ENCODE data around the gene CBLN3.

Gene CBLN3

DNA sequence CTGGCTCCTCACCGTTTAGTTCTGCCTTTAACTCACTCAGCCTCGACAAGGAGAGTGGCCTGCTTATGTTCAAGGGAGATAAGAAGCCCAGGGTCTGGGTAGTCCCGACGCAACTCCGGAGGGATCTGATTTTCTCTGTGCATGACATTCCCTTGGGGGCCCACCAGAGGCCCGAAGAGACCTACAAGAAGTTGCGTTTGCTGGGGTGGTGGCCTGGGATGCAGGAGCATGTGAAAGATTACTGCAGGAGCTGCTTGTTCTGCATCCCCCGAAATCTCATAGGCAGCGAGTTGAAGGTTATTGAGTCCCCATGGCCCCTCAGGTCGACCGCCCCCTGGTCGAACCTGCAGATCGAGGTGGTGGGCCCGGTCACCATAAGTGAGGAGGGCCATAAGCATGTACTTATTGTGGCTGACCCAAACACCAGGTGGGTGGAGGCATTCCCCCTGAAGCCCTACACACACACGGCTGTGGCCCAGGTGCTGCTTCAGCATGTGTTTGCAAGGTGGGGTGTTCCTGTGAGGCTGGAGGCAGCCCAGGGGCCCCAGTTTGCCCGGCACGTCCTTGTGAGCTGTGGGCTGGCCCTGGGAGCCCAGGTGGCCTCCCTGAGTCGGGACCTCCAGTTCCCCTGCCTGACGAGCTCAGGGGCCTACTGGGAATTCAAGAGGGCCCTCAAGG, 13.1 kb downstream of the CBLN3 start:
- TF ChIP-seq CEBPB (IDR thresholded peaks at IDR 0.05) (no peak), EP300 (IDR thresholded peaks at IDR 0.05; ENCODE audit: borderline replicate concordance) (no peak), ZBTB7A (IDR thresholded peaks at IDR 0.05; ENCODE audit: low read depth) (no peak), TCF12 (IDR thresholded peaks at IDR 0.05; ENCODE audit: low read depth) (no peak), YY1 (IDR thresholded peaks at IDR 0.05; ENCODE audit: low read depth) (no peak), TAF1 (IDR thresholded peaks at IDR 0.05; ENCODE audit: low read depth) (no peak), NFIC (IDR thresholded peaks at IDR 0.05) (no peak), TEAD4 (IDR thresholded peaks at IDR 0.05) (no peak), FOXM1 (IDR thresholded peaks at IDR 0.05; ENCODE audit: borderline replicate concordance, low read depth) (no peak), EGR1 (IDR thresholded peaks at IDR 0.05) (no peak)
- TF ChIP-seq, protein P1, sequence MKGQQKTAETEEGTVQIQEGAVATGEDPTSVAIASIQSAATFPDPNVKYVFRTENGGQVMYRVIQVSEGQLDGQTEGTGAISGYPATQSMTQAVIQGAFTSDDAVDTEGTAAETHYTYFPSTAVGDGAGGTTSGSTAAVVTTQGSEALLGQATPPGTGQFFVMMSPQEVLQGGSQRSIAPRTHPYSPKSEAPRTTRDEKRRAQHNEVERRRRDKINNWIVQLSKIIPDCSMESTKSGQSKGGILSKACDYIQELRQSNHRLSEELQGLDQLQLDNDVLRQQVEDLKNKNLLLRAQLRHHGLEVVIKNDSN (IDR thresholded peaks at IDR 0.05): no peak
- TF ChIP-seq, protein P2, sequence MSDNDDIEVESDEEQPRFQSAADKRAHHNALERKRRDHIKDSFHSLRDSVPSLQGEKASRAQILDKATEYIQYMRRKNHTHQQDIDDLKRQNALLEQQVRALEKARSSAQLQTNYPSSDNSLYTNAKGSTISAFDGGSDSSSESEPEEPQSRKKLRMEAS (IDR thresholded peaks at IDR 0.05): no peak
- TF ChIP-seq, protein P3, sequence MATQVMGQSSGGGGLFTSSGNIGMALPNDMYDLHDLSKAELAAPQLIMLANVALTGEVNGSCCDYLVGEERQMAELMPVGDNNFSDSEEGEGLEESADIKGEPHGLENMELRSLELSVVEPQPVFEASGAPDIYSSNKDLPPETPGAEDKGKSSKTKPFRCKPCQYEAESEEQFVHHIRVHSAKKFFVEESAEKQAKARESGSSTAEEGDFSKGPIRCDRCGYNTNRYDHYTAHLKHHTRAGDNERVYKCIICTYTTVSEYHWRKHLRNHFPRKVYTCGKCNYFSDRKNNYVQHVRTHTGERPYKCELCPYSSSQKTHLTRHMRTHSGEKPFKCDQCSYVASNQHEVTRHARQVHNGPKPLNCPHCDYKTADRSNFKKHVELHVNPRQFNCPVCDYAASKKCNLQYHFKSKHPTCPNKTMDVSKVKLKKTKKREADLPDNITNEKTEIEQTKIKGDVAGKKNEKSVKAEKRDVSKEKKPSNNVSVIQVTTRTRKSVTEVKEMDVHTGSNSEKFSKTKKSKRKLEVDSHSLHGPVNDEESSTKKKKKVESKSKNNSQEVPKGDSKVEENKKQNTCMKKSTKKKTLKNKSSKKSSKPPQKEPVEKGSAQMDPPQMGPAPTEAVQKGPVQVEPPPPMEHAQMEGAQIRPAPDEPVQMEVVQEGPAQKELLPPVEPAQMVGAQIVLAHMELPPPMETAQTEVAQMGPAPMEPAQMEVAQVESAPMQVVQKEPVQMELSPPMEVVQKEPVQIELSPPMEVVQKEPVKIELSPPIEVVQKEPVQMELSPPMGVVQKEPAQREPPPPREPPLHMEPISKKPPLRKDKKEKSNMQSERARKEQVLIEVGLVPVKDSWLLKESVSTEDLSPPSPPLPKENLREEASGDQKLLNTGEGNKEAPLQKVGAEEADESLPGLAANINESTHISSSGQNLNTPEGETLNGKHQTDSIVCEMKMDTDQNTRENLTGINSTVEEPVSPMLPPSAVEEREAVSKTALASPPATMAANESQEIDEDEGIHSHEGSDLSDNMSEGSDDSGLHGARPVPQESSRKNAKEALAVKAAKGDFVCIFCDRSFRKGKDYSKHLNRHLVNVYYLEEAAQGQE (IDR thresholded peaks at IDR 0.05; ENCODE audit: low read depth): no peak

DNA sequence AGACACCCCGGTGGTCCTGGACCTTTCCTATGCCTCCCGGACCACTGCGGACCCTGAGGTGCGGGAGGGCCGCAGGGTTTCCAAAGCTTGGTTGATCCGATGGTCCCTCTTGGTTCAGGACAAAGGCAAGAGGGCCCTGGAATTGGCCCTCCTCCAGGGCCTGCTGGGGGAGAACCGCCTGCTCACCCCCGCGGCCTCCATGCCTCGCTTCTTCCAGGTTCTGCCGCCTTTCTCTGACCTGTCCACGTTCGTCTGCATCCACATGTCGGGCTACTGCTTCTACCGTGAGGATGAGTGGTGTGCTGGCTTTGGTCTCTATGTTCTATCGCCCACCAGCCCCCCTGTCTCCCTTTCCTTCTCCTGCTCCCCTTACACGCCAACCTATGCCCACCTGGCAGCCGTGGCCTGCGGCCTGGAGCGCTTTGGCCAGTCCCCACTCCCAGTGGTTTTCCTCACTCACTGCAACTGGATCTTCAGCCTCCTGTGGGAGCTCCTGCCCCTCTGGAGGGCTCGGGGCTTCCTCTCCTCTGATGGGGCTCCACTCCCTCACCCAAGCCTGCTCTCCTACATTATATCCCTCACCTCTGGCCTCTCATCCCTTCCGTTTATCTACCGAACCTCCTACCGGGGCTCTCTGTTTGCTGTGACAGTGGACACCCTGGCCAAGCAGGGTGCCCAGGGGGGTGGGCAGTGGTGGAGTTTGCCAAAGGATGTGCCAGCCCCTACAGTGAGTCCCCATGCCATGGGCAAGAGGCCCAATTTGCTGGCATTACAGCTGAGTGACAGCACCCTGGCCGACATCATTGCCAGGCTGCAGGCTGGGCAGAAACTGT, 13.8 kb downstream of the CBLN3 start:
- TF ChIP-seq CREB1 (IDR thresholded peaks at IDR 0.05; ENCODE audit: low read depth): no peak

DNA sequence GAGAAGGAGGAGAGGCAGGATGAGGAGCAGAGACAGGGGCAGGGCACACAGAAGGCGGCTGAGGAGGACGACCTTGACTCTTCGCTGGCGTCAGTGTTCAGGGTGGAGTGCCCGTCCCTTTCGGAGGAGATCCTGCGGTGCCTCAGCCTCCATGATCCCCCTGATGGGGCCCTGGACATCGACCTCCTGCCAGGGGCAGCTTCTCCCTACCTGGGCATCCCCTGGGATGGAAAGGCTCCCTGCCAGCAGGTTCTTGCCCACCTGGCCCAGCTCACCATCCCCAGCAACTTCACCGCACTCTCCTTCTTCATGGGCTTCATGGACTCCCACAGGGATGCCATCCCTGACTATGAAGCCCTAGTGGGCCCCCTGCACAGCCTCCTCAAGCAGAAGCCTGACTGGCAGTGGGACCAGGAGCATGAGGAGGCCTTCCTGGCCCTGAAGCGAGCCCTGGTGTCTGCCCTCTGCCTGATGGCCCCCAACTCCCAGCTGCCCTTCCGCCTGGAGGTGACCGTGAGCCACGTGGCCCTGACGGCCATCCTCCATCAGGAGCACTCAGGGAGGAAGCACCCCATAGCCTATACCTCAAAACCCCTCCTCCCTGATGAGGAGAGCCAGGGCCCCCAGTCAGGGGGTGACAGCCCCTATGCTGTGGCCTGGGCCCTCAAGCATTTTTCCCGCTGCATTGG, 14.6 kb downstream of the CBLN3 start:
- TF ChIP-seq, protein P2 (IDR thresholded peaks at IDR 0.05): no peak
- no peak for TF ChIP-seq CREB1 (IDR thresholded peaks at IDR 0.05; ENCODE audit: low read depth)
- TF ChIP-seq TAF1 (IDR thresholded peaks at IDR 0.05; ENCODE audit: low read depth): no peak
- TF ChIP-seq TCF12 (IDR thresholded peaks at IDR 0.05; ENCODE audit: low read depth): no peak
- no peak for TF ChIP-seq TEAD4 (IDR thresholded peaks at IDR 0.05)
- TF ChIP-seq RAD21 (IDR thresholded peaks at IDR 0.05; ENCODE audit: low read depth): no peak
- TF ChIP-seq, protein P3 (IDR thresholded peaks at IDR 0.05; ENCODE audit: low read depth): no peak

DNA sequence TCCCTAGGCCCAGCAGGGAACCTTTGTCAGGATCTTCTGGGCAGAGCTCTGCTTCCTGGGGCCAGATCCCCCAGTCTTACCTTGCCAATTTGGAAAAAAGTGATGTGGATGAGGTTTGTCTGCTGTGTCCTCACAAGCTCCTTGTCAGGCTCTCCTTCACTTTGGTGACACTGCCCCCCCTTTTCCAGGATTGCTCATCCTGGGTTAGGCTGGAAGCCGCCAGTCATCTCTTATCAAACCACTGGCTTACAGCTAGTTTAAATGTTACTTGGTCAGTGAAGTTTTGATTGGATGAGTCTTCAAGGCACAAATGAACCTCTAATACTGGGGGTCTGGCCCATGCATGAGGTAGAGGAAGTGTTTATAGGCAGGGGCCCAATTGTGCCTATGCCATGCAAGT, 15.4 kb downstream of the CBLN3 start:
- TF ChIP-seq TAF1 (IDR thresholded peaks at IDR 0.05; ENCODE audit: low read depth) (no peak), TEAD4 (IDR thresholded peaks at IDR 0.05) (no peak), EGR1 (IDR thresholded peaks at IDR 0.05) (no peak), CEBPB (IDR thresholded peaks at IDR 0.05) (no peak), ZBTB7A (IDR thresholded peaks at IDR 0.05; ENCODE audit: low read depth) (no peak), TCF12 (IDR thresholded peaks at IDR 0.05; ENCODE audit: low read depth) (no peak), YY1 (IDR thresholded peaks at IDR 0.05; ENCODE audit: low read depth) (no peak), NFIC (IDR thresholded peaks at IDR 0.05) (no peak), CREB1 (IDR thresholded peaks at IDR 0.05; ENCODE audit: low read depth) (no peak), RAD21 (IDR thresholded peaks at IDR 0.05; ENCODE audit: low read depth) (no peak), EP300 (IDR thresholded peaks at IDR 0.05; ENCODE audit: borderline replicate concordance) (no peak), FOXM1 (IDR thresholded peaks at IDR 0.05; ENCODE audit: borderline replicate concordance, low read depth) (no peak)
- TF ChIP-seq, protein P3 (IDR thresholded peaks at IDR 0.05; ENCODE audit: low read depth): no peak
- TF ChIP-seq, protein P2 (IDR thresholded peaks at IDR 0.05): no peak
